ENCODE measurements around the gene UAP1.

DNA sequence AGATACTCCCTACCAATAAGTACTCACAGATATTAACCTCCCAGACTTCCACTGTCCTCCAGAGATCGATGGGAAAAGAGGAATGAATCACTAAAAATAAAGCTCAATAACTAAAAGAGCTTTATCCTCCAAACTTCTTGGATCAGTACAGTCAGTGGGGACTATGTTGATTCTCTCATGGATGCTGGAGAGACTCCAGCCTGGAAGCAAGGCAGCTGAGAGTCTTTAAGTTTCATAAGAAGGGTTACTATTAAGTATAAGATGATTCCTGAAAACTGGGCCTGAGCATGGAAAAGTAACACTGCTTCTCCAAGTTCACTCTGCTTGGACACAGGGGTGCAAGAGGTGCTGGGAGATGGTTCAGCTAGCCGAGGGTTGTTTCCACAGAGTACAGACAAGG is 64.6 kb downstream of the UAP1 start:
- TF ChIP-seq EZH2 (IDR thresholded peaks at IDR 0.05) (no peak), POLR2AphosphoS5 (IDR thresholded peaks at IDR 0.05; ENCODE audit: borderline replicate concordance, low read depth, low read length) (no peak), FOXP2 (optimal IDR thresholded peaks at IDR 0.05; ENCODE audit: control extremely low read depth, extremely low read length, insufficient read depth) (no peak)
